Tibial nerve (tissue), 4 donors: ENCODE results near the gene FAM241A.

Source experiments
- EP300 ChIP-seq, 2 donors: sonication (generic); formaldehyde crosslinking; IDR thresholded peaks; one replicate each; pipeline ENCODE4 v1.6.1; 2017; ENCODE audit warnings: antibody characterized with exemption in 2 of 2, mild to moderate bottlenecking in 1 of 2
- POLR2A ChIP-seq, 2 donors: fragments of 450-650 bp; IDR thresholded peaks; one replicate each; pipeline ENCODE4 v1.6.1; 2017; ENCODE audit warnings: antibody characterized with exemption in 2 of 2, mild to moderate bottlenecking in 2 of 2, moderate library complexity in 2 of 2
- TF ChIP-seq, protein P1 (sequence below), 5 experiments: fragments of 200-600 bp in 3 of 5; fragments of 450-650 bp in 2 of 5; sonication (generic) in 3 of 5; IDR thresholded peaks; one replicate each; pipeline ENCODE4 v1.5.1; 2016 to 2019; ENCODE audit warnings: antibody characterized with exemption in 5 of 5, mild to moderate bottlenecking in 3 of 5, moderate library complexity in 2 of 5

GRCh38 chr4:112201915-112202505 is 56.8 kb downstream of the FAM241A start:
- TF ChIP-seq, protein P1, sequence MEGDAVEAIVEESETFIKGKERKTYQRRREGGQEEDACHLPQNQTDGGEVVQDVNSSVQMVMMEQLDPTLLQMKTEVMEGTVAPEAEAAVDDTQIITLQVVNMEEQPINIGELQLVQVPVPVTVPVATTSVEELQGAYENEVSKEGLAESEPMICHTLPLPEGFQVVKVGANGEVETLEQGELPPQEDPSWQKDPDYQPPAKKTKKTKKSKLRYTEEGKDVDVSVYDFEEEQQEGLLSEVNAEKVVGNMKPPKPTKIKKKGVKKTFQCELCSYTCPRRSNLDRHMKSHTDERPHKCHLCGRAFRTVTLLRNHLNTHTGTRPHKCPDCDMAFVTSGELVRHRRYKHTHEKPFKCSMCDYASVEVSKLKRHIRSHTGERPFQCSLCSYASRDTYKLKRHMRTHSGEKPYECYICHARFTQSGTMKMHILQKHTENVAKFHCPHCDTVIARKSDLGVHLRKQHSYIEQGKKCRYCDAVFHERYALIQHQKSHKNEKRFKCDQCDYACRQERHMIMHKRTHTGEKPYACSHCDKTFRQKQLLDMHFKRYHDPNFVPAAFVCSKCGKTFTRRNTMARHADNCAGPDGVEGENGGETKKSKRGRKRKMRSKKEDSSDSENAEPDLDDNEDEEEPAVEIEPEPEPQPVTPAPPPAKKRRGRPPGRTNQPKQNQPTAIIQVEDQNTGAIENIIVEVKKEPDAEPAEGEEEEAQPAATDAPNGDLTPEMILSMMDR (IDR thresholded peaks at IDR 0.05), result no peak
- TF ChIP-seq POLR2A (IDR thresholded peaks at IDR 0.05) (no peak), EP300 (IDR thresholded peaks at IDR 0.05) (no peak)
